Heart right ventricle (tissue), 16 donors: ENCODE data around the gene TOP3B. TPM values are rescaled to one million over a fixed set of nuclear protein-coding genes. Genes with fewer than 3 reads are reported as not detected.

Experiments used
- ATAC-seq, 8 donors: fragments of 200-7000 bp; cut with Tn5 transposase; one replicate each; pipeline ENCODE4 v1.9.1; 2020; ENCODE audit warnings: mild to moderate bottlenecking in 8 of 8, moderate library complexity in 8 of 8, moderate number of reproducible peaks in 1 of 8
- DNase-seq, 2 donors: peaks; one replicate each; pipeline ENCODE4 v3.0.0-alpha.2; 2020
- H3K27ac ChIP-seq, 10 donors: fragments of 200-600 bp; sonication (generic) in 2 of 10; one replicate each; pipeline versions ENCODE4 v1.5.0 to v1.8.0; 2020 to 2022; ENCODE audit warnings: mild to moderate bottlenecking in 3 of 10
- H3K27me3 ChIP-seq, 7 donors: fragments of 200-600 bp; one replicate each; pipeline ENCODE4 v1.8.0; 2021 to 2022; ENCODE audit warnings: mild to moderate bottlenecking in 2 of 7
- H3K36me3 ChIP-seq, 9 donors: fragments of 200-600 bp; sonication (generic) in 1 of 9; one replicate each; pipeline versions ENCODE4 v1.5.0 to v1.8.0; 2020 to 2022; ENCODE audit warnings: mild to moderate bottlenecking in 2 of 9
- H3K4me1 ChIP-seq, 9 donors: fragments of 200-600 bp; sonication (generic) in 1 of 9; one replicate each; pipeline versions ENCODE4 v1.5.0 to v1.8.0; 2020 to 2022; ENCODE audit warnings: mild to moderate bottlenecking in 4 of 9
- H3K4me3 ChIP-seq, 10 donors: fragments of 200-600 bp; sonication (generic) in 2 of 10; one replicate each; pipeline versions ENCODE4 v1.5.0 to v1.8.0; 2020 to 2022; ENCODE audit warnings: mild to moderate bottlenecking in 7 of 10, moderate library complexity in 2 of 10
- H3K9me3 ChIP-seq, 11 donors: fragments of 200-600 bp in 10 of 11; sonication (generic) in 2 of 11; one replicate each; pipeline versions ENCODE4 v1.5.0 to v1.8.0; 2013 to 2022; ENCODE audit warnings: mild to moderate bottlenecking in 2 of 11, control low read depth in 1 of 11, moderate library complexity in 1 of 11
- WGBS, 2 donors: extraction: QIAGEN DNeasy Blood & Tissue Kit; methylation state at CpG; one replicate each; pipeline ENCODE4 v1.1.7; 2013; ENCODE audit warnings: inconsistent platforms in 1 of 2; 5-methylcytosine and 5-hydroxymethylcytosine counted together
- intact Hi-C, 10 donors: fragments of 100-400 bp; cut with DNase I; formaldehyde crosslinking; loops; one replicate each; pipeline versions ENCODE4 v1.11.1 to v1.14.2; 2022
- polyA plus RNA-seq, 2 donors: library from polyadenylated mRNA; stranded (reverse); fragments of 200-250 nt; gene quantifications; one replicate each; pipeline ENCODE4 v1.2.3, GENCODE V29; 2013
- total RNA-seq, 10 donors: library from RNA; stranded (reverse); fragmentation: NEBNext Ultra II Directional in 3 of 10; extraction: Animal tissue kit (Norgen Biotek cat#: 25700) in 3 of 10; gene quantifications; one replicate each; pipeline versions ENCODE4 v1.2.1 to v1.2.4, GENCODE V29; 2021 to 2023
- TF ChIP-seq, protein P1 (sequence below), 9 donors: fragments of 200-600 bp; sonication (generic) in 2 of 9; IDR thresholded peaks; one replicate each; pipeline versions ENCODE4 v1.5.0 to v1.8.0; 2021 to 2022; ENCODE audit warnings: antibody characterized with exemption in 9 of 9, mild to moderate bottlenecking in 5 of 9, moderate library complexity in 1 of 9
- donor health status: Arrhythmogenic right ventricular cardiomyopathy.
- donor health status: ischemic (EF 13 %, LVEDD 7.1; RV severe dilation, severe dysfunction).
- donor health status: healthy with polysubstance abuse.
- donor health status: DM: no; HTN: yes; CAD: no.
- donor health status: DM: no; HTN: no; CAD: no.
- donor health status: ischemic (EF 25% LVEDD 6.9; RV normal size, moderate dysfunction).
- donor health status: ischemic (EF 25% LVEDD 5.7; RV mildly dilated, moderate dysfunction).
- donor health status: healthy.
- donor health status: DM: yes; HTN: yes; CAD: no.
- donor health status: Ischemic cardiomyopathy.
- donor health status: ischemic (EF 35%, LVEDD 5.7; RV mildly dilated, moderate dysfunction).
- donor health status: nonischemic (EF 11% LVEDD 7.7; RV severe dilation, severe dysfunction).
- donor health status: DM: yes; HTN: yes; CAD: no.
- donor health status: PGD.
- donor health status: ischemic (EF 29% LVEDD 5.4; RV normal size, mild dysfunction).
- donor health status: nonischemic (EF 23%, LVEDD 6.1; RV moderate dilation, normal function).

TOP3B gene
- total and polyA plus RNA-seq, 12 donors, result 7.8 to 20.0 (median 10.8) TPM

DNA sequence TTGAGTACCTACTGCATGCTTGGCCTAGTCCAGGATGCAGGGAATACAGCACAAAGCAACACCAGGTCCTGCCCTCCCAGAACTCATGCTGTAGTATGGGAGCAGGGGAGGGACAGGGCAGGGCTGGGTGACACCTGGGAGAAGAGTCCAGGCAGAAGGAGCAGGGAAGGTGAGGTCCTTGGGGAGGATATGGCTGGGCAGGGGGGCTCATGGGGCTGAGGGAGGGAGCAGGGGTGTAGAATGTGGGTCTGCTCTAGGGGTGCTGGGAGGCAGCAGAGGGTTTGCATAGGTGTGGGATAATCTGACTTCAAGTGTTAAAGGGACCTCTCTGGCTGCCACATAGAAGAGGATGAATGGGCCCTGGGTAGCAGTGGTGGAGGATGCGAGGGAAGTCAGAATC is 4.8 kb downstream of the TOP3B start:
- WGBS, 2 donors, result 97 to 100% methylated on average over 1 of the region's 1 CpG
- Histone ChIP-seq H3K36me3 (peaks cover 0 to 36% (median 14%) of the 10 kb centered on the region in 9 donors), H3K27ac (no peak overlapping the region), H3K27me3 (no peaks in the 10 kb centered on the region), H3K4me1 (peaks cover 0 to 17% (median 13%) of the 10 kb centered on the region in 9 donors), H3K4me3 (no peak overlapping the region), H3K9me3 (no peaks in the 10 kb centered on the region)
- no peak for DNase-seq
- intact Hi-C loops, result no loop called here
- no peak for ATAC-seq
- TF ChIP-seq, protein P1, sequence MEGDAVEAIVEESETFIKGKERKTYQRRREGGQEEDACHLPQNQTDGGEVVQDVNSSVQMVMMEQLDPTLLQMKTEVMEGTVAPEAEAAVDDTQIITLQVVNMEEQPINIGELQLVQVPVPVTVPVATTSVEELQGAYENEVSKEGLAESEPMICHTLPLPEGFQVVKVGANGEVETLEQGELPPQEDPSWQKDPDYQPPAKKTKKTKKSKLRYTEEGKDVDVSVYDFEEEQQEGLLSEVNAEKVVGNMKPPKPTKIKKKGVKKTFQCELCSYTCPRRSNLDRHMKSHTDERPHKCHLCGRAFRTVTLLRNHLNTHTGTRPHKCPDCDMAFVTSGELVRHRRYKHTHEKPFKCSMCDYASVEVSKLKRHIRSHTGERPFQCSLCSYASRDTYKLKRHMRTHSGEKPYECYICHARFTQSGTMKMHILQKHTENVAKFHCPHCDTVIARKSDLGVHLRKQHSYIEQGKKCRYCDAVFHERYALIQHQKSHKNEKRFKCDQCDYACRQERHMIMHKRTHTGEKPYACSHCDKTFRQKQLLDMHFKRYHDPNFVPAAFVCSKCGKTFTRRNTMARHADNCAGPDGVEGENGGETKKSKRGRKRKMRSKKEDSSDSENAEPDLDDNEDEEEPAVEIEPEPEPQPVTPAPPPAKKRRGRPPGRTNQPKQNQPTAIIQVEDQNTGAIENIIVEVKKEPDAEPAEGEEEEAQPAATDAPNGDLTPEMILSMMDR (IDR thresholded peaks at IDR 0.05), result no peak

DNA sequence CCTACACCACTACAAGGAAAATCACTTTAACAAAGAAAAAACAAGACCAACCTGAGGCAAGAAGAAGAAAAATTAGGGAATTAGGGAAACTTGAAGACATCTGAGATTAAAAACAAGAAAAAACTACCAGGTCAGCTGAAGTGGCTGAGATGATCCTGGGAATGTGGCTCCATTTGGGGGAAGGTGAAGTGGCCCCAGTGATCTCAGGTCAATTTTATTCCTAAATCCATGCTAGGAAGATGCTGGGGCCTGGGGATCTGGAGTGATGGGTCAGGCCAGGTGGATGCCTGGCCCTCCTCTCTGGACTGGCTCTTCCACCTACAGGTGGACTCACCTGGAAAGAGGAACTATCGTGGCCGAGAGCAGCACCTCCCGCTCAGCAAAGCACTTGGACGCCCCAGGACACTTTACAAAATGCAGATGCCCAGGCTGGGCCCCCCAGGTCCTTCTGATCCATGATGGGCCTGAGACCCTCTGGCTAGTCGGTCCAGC is 6.7 kb downstream of the TOP3B start:
- no peak overlapping the region for H3K4me3 ChIP-seq
- no peaks in the 10 kb centered on the region for H3K27me3 ChIP-seq
- peaks cover 0 to 3% (median under 1%) of the 10 kb centered on the region in 9 donors for H3K4me1 ChIP-seq
- peaks cover 0 to 55% (median 21%) of the 10 kb centered on the region in 9 donors for H3K36me3 ChIP-seq
- intact Hi-C loops, result no loop called here
- TF ChIP-seq, protein P1 (IDR thresholded peaks at IDR 0.05), result no peak
- DNase-seq, result no peak
- no peak for ATAC-seq
- H3K9me3 ChIP-seq, result no peaks in the 10 kb centered on the region
- H3K27ac ChIP-seq, result no peak overlapping the region
- 95 to 97% methylated on average over 5 of the region's 5 CpGs for WGBS, 2 donors

DNA sequence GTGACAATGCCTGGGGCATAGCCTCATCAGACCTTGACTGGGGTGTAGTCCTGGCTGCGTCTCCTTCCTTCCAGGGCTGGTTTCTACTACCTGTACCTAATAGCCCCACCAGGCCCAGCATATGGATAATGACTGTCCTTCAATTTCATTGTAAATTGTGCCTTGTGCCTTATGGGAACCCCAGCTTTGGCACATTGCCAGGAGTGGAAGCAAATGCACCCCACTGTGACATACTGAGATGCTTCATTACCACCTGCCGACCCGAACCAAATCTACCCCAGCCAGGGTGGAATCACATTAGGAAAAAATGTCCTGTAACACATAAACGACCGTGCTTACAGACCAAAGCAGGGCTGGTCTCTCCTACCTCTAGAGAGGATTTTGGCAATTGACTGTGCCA is 7.3 kb downstream of the TOP3B start:
- DNase-seq, result no peak
- H3K4me1 ChIP-seq, result no peaks in the 10 kb centered on the region
- WGBS, 2 donors, result 91 to 95% methylated on average over 5 of the region's 5 CpGs
- no peaks in the 10 kb centered on the region for H3K9me3 ChIP-seq
- H3K36me3 ChIP-seq, result peaks cover 0 to 62% (median 23%) of the 10 kb centered on the region in 9 donors
- TF ChIP-seq, protein P1 (IDR thresholded peaks at IDR 0.05), result no peak
- intact Hi-C loops, result no loop called here
- ATAC-seq, result no peak
- H3K27ac ChIP-seq, result no peak overlapping the region
- H3K27me3 ChIP-seq, result no peaks in the 10 kb centered on the region
- no peak overlapping the region for H3K4me3 ChIP-seq

DNA sequence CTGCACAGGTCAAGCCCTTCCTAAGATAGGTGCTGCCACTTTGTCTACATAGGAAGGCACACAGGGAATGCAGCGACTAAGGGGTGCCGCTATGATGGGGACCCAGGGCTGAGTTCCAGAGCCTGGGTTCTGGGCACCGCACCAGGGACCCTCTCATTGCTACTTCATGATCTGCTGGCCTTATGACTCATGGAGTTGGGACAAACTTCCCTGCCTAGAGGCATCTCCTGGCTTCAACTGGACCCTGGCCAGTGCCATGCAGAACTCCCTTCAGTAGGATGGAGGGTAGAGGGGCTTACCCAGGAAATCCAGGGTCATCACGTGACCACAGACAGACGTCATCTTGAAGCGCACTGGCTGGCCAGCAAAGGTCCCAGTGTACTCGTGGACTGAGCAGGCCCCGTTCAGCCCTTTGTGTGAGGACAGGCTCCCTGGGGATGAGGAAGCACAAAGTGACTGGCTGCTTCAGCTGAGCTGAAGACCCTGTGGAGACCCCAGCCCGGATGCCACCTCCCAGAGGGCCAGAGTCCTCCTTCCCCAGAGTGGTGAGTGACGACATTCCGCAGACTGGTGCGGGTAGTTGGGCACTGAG is 8.4 kb downstream of the TOP3B start:
- Histone ChIP-seq H3K4me3 (no peak overlapping the region), H3K27ac (no peak overlapping the region), H3K27me3 (no peaks in the 10 kb centered on the region), H3K4me1 (no peaks in the 10 kb centered on the region), H3K36me3 (peaks cover 0 to 71% (median 34%) of the 10 kb centered on the region in 9 donors), H3K9me3 (no peaks in the 10 kb centered on the region)
- TF ChIP-seq, protein P1 (IDR thresholded peaks at IDR 0.05), result no peak
- ATAC-seq (no peak), DNase-seq (no peak)
- WGBS, 2 donors, result 88 to 92% methylated on average over 12 of the region's 12 CpGs
- intact Hi-C loops, result no loop called here
